NT2/D1 (cell line): Measurements from ENCODE around the gene PKP1.

Experiments
- DNase-seq: peaks from one replicate; pipeline ENCODE4 v3.0.0-alpha.2; 2011; ENCODE audit warnings: low read depth, low spot score
- H3K27me3 ChIP-seq: 2 replicates; pipeline ENCODE4 v1.6.0; 2011; ENCODE audit warnings: mild to moderate bottlenecking; ENCODE audit not compliant: insufficient read length, insufficient read depth
- H3K36me3 ChIP-seq: 2 replicates; pipeline ENCODE4 v1.6.1; 2011; ENCODE audit warnings: mild to moderate bottlenecking, low read length, mixed read lengths; ENCODE audit not compliant: insufficient read depth, insufficient read length
- H3K4me1 ChIP-seq: 2 replicates; pipeline ENCODE4 v1.5.1; 2011; ENCODE audit not compliant: insufficient read depth, insufficient read length
- H3K4me3 ChIP-seq: 2 replicates; pipeline ENCODE4 v1.5.1; 2011; ENCODE audit warnings: low read depth; ENCODE audit not compliant: insufficient read length
- H3K9ac ChIP-seq: 2 replicates; pipeline ENCODE4 v1.6.0; 2011; ENCODE audit warnings: low read depth; ENCODE audit not compliant: insufficient read length
- H3K9me3 ChIP-seq: 2 replicates; pipeline ENCODE4 v1.5.1; 2011; ENCODE audit warnings: mild to moderate bottlenecking, low read length; ENCODE audit not compliant: insufficient read depth
- SUZ12 ChIP-seq: IDR thresholded peaks from 2 replicates; pipeline ENCODE4 v1.6.1; 2011; ENCODE audit not compliant: insufficient read length, insufficient read depth; ENCODE audit errors: extremely low read depth
- YY1 ChIP-seq: IDR thresholded peaks from 2 replicates; pipeline ENCODE4 v1.6.1; 2011; ENCODE audit not compliant: insufficient read length, insufficient read depth
- ZNF274 ChIP-seq: IDR thresholded peaks from 2 replicates; pipeline ENCODE4 v1.6.1; 2011; ENCODE audit warnings: mild to moderate bottlenecking, low read depth, low read length

PKP1 gene

DNA sequence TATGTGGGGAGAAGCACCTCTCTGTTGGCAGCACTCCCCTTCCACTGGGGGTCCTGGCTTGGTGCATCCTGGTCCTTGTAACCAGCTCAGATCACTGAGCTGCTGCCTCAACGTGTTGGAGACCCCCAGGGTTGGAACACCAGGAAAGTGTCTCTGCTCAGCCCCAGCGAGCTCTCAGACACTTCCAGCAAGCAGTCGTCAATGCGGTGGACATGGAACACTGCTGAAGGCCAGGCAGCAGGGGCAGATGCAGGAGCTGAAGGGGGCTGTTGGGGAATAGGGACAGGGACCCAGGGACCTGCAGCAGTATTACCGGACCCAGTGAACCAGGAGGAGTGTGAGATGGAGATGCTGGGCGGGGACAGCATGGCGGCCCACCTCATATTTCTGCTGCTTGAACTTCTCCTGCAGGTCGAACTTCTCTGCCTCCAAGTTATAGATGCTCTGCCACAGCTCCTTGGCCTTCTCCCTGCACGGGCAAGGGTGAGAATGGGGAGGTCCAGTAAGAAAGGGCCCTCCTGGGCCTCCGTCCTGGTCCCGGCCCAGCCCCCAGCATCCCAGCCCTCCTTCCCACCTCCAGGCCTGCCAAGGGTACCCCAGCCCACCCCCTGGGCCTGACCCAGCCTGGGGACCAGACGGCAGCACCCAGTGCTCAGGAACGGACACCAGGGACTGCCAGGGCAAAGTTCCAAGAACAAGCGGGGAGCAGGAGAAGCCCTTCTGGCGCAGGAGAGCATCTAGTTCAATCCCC lies 77.8 kb downstream of the PKP1 start:
- peaks cover 3% of the 10 kb centered on the region for H3K27me3 ChIP-seq
- peaks cover 23% of the 10 kb centered on the region for H3K4me1 ChIP-seq
- TF ChIP-seq ZNF274 (no peak), SUZ12 (no peak), YY1 (no peak)
- no peak for DNase-seq
- H3K9me3 ChIP-seq, result no peaks in the 10 kb centered on the region
- peaks cover 34% of the 10 kb centered on the region for H3K36me3 ChIP-seq
- no peak overlapping the region for H3K9ac ChIP-seq
- no peak overlapping the region for H3K4me3 ChIP-seq

- Histone ChIP-seq H3K9ac (no peak overlapping the region), H3K4me1 (peaks cover 23% of the 10 kb centered on the region), H3K9me3 (no peaks in the 10 kb centered on the region), H3K36me3 (peaks cover 42% of the 10 kb centered on the region), H3K4me3 (no peak overlapping the region), H3K27me3 (peaks cover 3% of the 10 kb centered on the region)
- TF ChIP-seq SUZ12, result no peak
- no peak for TF ChIP-seq ZNF274
- no peak for TF ChIP-seq YY1
- peak; percentile 70 for DNase-seq
Observed at GRCh38 chr1:201361652-201362504, 78.6 kb downstream of the PKP1 start.

DNA sequence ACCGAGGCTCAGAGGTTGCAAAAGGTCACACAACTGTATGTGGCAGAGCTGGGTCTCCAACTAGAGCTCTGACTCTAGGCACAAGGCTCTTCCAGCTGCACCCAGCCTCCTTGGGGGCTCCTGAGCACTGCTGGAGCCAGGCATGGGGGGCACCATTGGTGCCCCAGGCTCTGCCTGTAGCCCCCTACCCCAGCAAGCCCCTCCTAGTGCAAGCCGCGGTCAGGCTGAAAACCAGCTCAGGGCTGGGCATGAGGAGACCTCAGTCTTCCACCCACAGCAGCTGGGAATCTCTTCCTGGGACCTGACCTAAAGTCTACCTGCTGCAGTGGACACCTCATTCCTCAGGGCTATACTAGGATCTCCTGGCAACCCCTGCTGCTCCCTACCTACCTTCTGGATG lies 79.6 kb downstream of the PKP1 start:
- Histone ChIP-seq H3K9me3 (no peaks in the 10 kb centered on the region), H3K9ac (no peak overlapping the region), H3K27me3 (peaks cover 3% of the 10 kb centered on the region), H3K36me3 (peaks cover 49% of the 10 kb centered on the region), H3K4me1 (peaks cover 22% of the 10 kb centered on the region), H3K4me3 (no peak overlapping the region)
- no peak for TF ChIP-seq ZNF274
- TF ChIP-seq YY1, result no peak
- no peak for TF ChIP-seq SUZ12
- DNase-seq, result no peak

DNA sequence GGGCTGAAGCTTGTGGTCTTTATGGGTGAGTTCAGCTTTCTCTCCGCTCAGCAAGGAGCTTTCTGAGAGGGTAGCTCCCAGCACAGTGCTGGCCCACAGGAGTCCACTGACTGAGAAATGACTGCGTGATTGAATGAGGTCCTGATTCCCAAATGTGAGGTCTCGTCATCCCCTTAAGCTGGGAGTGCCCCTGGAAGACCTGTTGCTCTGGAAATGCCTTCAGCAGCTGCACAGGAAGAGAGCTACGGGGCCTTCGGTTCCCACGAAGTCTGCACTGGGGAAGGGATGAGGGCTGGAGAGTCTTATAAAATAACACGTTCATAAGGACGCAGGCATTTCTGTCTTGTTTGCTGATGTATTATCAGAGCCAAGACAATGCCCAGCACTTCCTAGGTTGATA lies 80.2 kb downstream of the PKP1 start:
- Histone ChIP-seq H3K27me3 (peaks cover 3% of the 10 kb centered on the region), H3K4me3 (no peak overlapping the region), H3K9me3 (no peaks in the 10 kb centered on the region), H3K4me1 (peaks cover 17% of the 10 kb centered on the region), H3K9ac (no peak overlapping the region), H3K36me3 (peaks cover 50% of the 10 kb centered on the region)
- no peak for DNase-seq
- TF ChIP-seq YY1 (no peak), SUZ12 (no peak), ZNF274 (no peak)

GRCh38 chr1:201364808-201365105 lies 81.5 kb downstream of the PKP1 start:
- Histone ChIP-seq H3K4me3 (no peak overlapping the region), H3K36me3 (peaks cover 62% of the 10 kb centered on the region), H3K4me1 (peaks cover 16% of the 10 kb centered on the region), H3K9ac (no peak overlapping the region), H3K9me3 (no peaks in the 10 kb centered on the region), H3K27me3 (peaks cover 3% of the 10 kb centered on the region)
- DNase-seq, result no peak
- no peak for TF ChIP-seq SUZ12

DNA sequence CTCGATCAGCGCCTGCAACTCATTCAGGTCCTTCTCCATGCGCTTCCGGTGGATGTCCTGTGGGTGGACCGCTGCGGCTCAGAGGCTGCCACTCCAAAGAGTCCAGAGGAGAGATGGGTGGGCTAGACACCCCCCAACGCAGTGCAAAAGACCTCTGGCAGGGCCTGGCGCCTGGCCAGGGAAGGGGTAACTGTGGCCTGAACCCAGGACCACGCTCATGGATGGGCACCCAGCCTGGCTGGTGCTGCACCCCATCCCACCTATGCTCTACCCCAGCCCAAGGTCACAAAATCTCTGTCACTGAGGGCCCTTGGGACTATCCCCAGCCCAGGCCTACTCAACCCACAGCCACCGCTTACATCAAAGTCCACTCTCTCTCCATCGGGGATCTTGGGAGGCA lies 81.9 kb downstream of the PKP1 start:
- TF ChIP-seq YY1, result no peak
- Histone ChIP-seq H3K36me3 (peaks cover 59% of the 10 kb centered on the region), H3K4me3 (no peak overlapping the region), H3K27me3 (peaks cover 3% of the 10 kb centered on the region), H3K9ac (no peak overlapping the region), H3K4me1 (peaks cover 17% of the 10 kb centered on the region), H3K9me3 (no peaks in the 10 kb centered on the region)
- no peak for DNase-seq

DNA sequence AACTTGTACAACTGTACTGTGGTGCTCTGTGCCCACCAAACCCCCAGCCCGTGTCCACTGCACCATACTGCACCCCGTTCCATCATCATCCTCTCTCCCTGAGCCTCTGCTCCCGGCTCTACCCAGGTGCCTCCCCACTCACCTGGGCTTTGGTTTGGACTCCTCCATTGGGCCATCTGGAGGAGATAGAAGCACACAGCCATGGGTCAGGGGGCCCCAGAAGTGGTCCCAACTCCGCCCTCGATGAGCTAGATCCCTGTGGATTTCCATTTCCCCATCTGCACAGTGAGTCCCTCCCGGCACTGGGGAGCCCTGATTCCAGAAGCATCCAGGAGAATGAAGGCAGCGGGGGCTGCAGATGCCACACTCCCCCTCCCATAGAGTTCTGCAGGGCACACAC lies 83.4 kb downstream of the PKP1 start:
- Histone ChIP-seq H3K36me3 (peaks cover 60% of the 10 kb centered on the region), H3K4me3 (no peak overlapping the region), H3K4me1 (peaks cover 14% of the 10 kb centered on the region), H3K27me3 (peaks cover 3% of the 10 kb centered on the region), H3K9me3 (no peaks in the 10 kb centered on the region), H3K9ac (no peak overlapping the region)
- no peak for TF ChIP-seq YY1
- TF ChIP-seq ZNF274, result no peak
- no peak for DNase-seq

GRCh38 chr1:201369209-201369608 lies 85.9 kb downstream of the PKP1 start:
- Histone ChIP-seq H3K9me3 (no peaks in the 10 kb centered on the region), H3K4me3 (no peak overlapping the region), H3K27me3 (no peaks in the 10 kb centered on the region), H3K36me3 (peaks cover 54% of the 10 kb centered on the region), H3K9ac (no peak overlapping the region), H3K4me1 (peaks cover 24% of the 10 kb centered on the region)
- TF ChIP-seq YY1 (no peak), ZNF274 (no peak), SUZ12 (no peak)
- no peak for DNase-seq
